ENCODE results near the gene GNAQ.
"Not testable (repeated sequence)": the region's sequence is repeated elsewhere in the genome, so short reads cannot be mapped to it uniquely, and the experiment has no call there.

Gene GNAQ

GRCh38 chr9:77766587-77766986, 265.0 kb downstream of the GNAQ start:
- no peak for DNase-seq

GRCh38 chr9:77765781-77766259, 265.8 kb downstream of the GNAQ start:
- no peak for DNase-seq

GRCh38 chr9:77764894-77765780, 266.5 kb downstream of the GNAQ start:
- peak; percentile 63 for DNase-seq

GRCh38 chr9:77763566-77763965, 268.0 kb downstream of the GNAQ start:
- no peak for DNase-seq

- not testable (repeated sequence) for DNase-seq
Measured at GRCh38 chr9:77760919-77761318, 270.7 kb downstream of the GNAQ start.

GRCh38 chr9:77759391-77759790, 272.2 kb downstream of the GNAQ start:
- no peak for DNase-seq

- no peak for DNase-seq
Measured at GRCh38 chr9:77756449-77756848, 275.2 kb downstream of the GNAQ start.

- no peak for DNase-seq
Measured at GRCh38 chr9:77753180-77753579, 278.4 kb downstream of the GNAQ start.

- peak; percentile 95 for DNase-seq
Measured at GRCh38 chr9:77752554-77752953, 279.1 kb downstream of the GNAQ start.

- peak; percentile 81 for DNase-seq
Measured at GRCh38 chr9:77751341-77752091, 280.1 kb downstream of the GNAQ start.

GRCh38 chr9:77750981-77751340, 280.6 kb downstream of the GNAQ start:
- DNase-seq: no peak

GRCh38 chr9:77750284-77750683, 281.3 kb downstream of the GNAQ start:
- peak; percentile 52 for DNase-seq

GRCh38 chr9:77748214-77748772, 283.3 kb downstream of the GNAQ start:
- no peak for DNase-seq

GRCh38 chr9:77747163-77747562, 284.4 kb downstream of the GNAQ start:
- no peak for DNase-seq

GRCh38 chr9:77744841-77745430, 286.7 kb downstream of the GNAQ start:
- DNase-seq: no peak

GRCh38 chr9:77743386-77743785, 288.2 kb downstream of the GNAQ start:
- DNase-seq: peak; percentile 53

- DNase-seq: no peak
Measured at GRCh38 chr9:77738932-77739331, 292.7 kb downstream of the GNAQ start.

- DNase-seq: peak; percentile 80
Measured at GRCh38 chr9:77735494-77735893, 296.1 kb downstream of the GNAQ start.

GRCh38 chr9:77731930-77732329, 299.7 kb downstream of the GNAQ start:
- DNase-seq: no peak

- DNase-seq: no peak
Measured at GRCh38 chr9:77731008-77731698, 300.5 kb downstream of the GNAQ start.

- DNase-seq: no peak
Measured at GRCh38 chr9:77729177-77729576, 302.4 kb downstream of the GNAQ start.

- DNase-seq: no peak
Measured at GRCh38 chr9:77726814-77727213, 304.8 kb downstream of the GNAQ start.
